HEK293 (cell line): ENCODE measurements around the gene NFKBIL1.

Experiments used
- CTCF ChIA-PET: fragments of 350-600 bp; formaldehyde crosslinking; extraction: SDS; loops from one replicate; lab custom pipeline; 2021; ENCODE audit warnings: antibody characterized with exemption; lab: Yijun Ruan, JAX
- POLR2A ChIA-PET: fragments of 300-600 bp; formaldehyde crosslinking; extraction: SDS; loops from one replicate; lab custom pipeline; 2020; ENCODE audit warnings: antibody characterized with exemption, inconsistent platforms; lab: Yijun Ruan, JAX
- H3K27ac ChIP-seq: fragments of 200-500 bp; sonication (Bioruptor generic); 2 replicates; pipeline ENCODE4 v1.5.1; 2014; ENCODE audit warnings: low read depth, low read length, control low read depth, inconsistent platforms; ENCODE audit errors: extremely low read depth
- H3K36me3 ChIP-seq, 2 experiments: fragments of 200-500 bp in 1 of 2; sonication (Bioruptor generic) in 1 of 2; 1 replicate in 1 of 2; 2 replicates in 1 of 2; pipeline ENCODE4 v1.5.1; 2014 to 2017; ENCODE audit warnings: inconsistent platforms in 2 of 2, low read length in 2 of 2; ENCODE audit not compliant: control insufficient read depth in 2 of 2, insufficient read depth in 1 of 2
- H3K4me1 ChIP-seq: fragments of 200-500 bp; sonication (Bioruptor generic); 2 replicates; pipeline ENCODE4 v1.5.1; 2014; ENCODE audit warnings: mild to moderate bottlenecking, low read length, inconsistent platforms; ENCODE audit not compliant: control insufficient read depth, insufficient read depth
- H3K4me3 ChIP-seq: 2 replicates; pipeline ENCODE4 v1.5.1; 2011; ENCODE audit warnings: low read depth, mild to moderate bottlenecking, control low read depth, low read length, moderate library complexity
- H3K9me3 ChIP-seq: fragments of 200-500 bp; sonication (Bioruptor generic); 2 replicates; pipeline ENCODE4 v1.5.1; 2014; ENCODE audit warnings: low read depth, low read length, inconsistent platforms; ENCODE audit not compliant: control insufficient read depth, insufficient read depth
- KLF1 ChIP-seq: fragments of 450-650 bp; formaldehyde crosslinking; IDR thresholded peaks from 2 replicates; pipeline ENCODE4 v1.5.1; 2016; ENCODE audit warnings: missing biosample characterization, missing genetic modification characterization
- KLF8 ChIP-seq: fragments of 450-650 bp; formaldehyde crosslinking; IDR thresholded peaks from 2 replicates; pipeline ENCODE4 v1.5.1; 2016; ENCODE audit warnings: missing biosample characterization, missing genetic modification characterization
- KLF9 ChIP-seq: fragments of 450-650 bp; formaldehyde crosslinking; IDR thresholded peaks from 2 replicates; pipeline ENCODE4 v1.5.1; 2016; ENCODE audit warnings: missing biosample characterization, missing genetic modification characterization, low read depth
- PRDM1 ChIP-seq: fragments of 450-650 bp; formaldehyde crosslinking; IDR thresholded peaks from 2 replicates; pipeline ENCODE4; 2016; ENCODE audit warnings: missing biosample characterization, missing genetic modification characterization
- SP2 ChIP-seq: fragments of 450-650 bp; formaldehyde crosslinking; IDR thresholded peaks from 2 replicates; pipeline ENCODE4 v1.5.1; 2016; ENCODE audit warnings: missing biosample characterization, missing genetic modification characterization
- SP3 ChIP-seq: fragments of 450-650 bp; formaldehyde crosslinking; IDR thresholded peaks from 2 replicates; pipeline ENCODE4 v1.5.1; 2016; ENCODE audit warnings: missing biosample characterization, missing genetic modification characterization
- WT1 ChIP-seq: fragments of 450-650 bp; formaldehyde crosslinking; IDR thresholded peaks from 2 replicates; pipeline ENCODE4 v1.5.1; 2016; ENCODE audit warnings: missing biosample characterization, missing genetic modification characterization
- YY2 ChIP-seq: fragments of 450-650 bp; formaldehyde crosslinking; IDR thresholded peaks from 2 replicates; pipeline ENCODE4 v1.5.1; 2016; ENCODE audit warnings: missing biosample characterization, missing genetic modification characterization
- ZFHX2 ChIP-seq: fragments of 450-650 bp; formaldehyde crosslinking; conservative IDR thresholded peaks from 2 replicates; pipeline ENCODE4 v1.5.1; 2016; ENCODE audit warnings: missing biosample characterization, missing genetic modification characterization
- ZFP3 ChIP-seq: fragments of 450-650 bp; formaldehyde crosslinking; IDR thresholded peaks from 2 replicates; pipeline ENCODE4 v1.5.1; 2016; ENCODE audit warnings: low read depth, missing biosample characterization, missing genetic modification characterization
- ZNF174 ChIP-seq: fragments of 450-650 bp; formaldehyde crosslinking; IDR thresholded peaks from 2 replicates; pipeline ENCODE4 v1.5.0; 2017; ENCODE audit warnings: missing biosample characterization, mild to moderate bottlenecking, missing genetic modification characterization
- ZNF221 ChIP-seq: fragments of 450-650 bp; formaldehyde crosslinking; IDR thresholded peaks from 2 replicates; pipeline ENCODE4 v1.5.1; 2017; ENCODE audit warnings: missing biosample characterization, missing genetic modification characterization, borderline replicate concordance
- ZNF248 ChIP-seq: fragments of 450-650 bp; formaldehyde crosslinking; IDR thresholded peaks from 2 replicates; pipeline ENCODE4 v1.5.1; 2017; ENCODE audit warnings: missing biosample characterization, missing genetic modification characterization
- ZNF350 ChIP-seq: fragments of 450-650 bp; formaldehyde crosslinking; IDR thresholded peaks from 2 replicates; pipeline ENCODE4 v1.5.0; 2017; ENCODE audit warnings: missing biosample characterization, mild to moderate bottlenecking, missing genetic modification characterization
- ZNF510 ChIP-seq: fragments of 450-650 bp; formaldehyde crosslinking; IDR thresholded peaks from 2 replicates; pipeline ENCODE4 v1.5.1; 2018; ENCODE audit warnings: mild to moderate bottlenecking, missing genetic modification characterization, missing biosample characterization; ENCODE audit not compliant: insufficient replicate concordance
- ZNF544 ChIP-seq: fragments of 450-650 bp; formaldehyde crosslinking; IDR thresholded peaks from 2 replicates; pipeline ENCODE4 v1.5.0; 2017; ENCODE audit warnings: missing biosample characterization, missing genetic modification characterization
- ZNF654 ChIP-seq: fragments of 450-650 bp; formaldehyde crosslinking; IDR thresholded peaks from 2 replicates; pipeline ENCODE4 v1.5.1; 2016; ENCODE audit warnings: low read depth, missing biosample characterization, missing genetic modification characterization
- ZSCAN16 ChIP-seq: fragments of 450-650 bp; formaldehyde crosslinking; IDR thresholded peaks from 2 replicates; pipeline ENCODE4 v1.5.1; 2016; ENCODE audit warnings: missing biosample characterization, missing genetic modification characterization
- ZSCAN30 ChIP-seq: fragments of 450-650 bp; IDR thresholded peaks from 2 replicates; pipeline ENCODE4 v1.5.1; 2018; ENCODE audit warnings: missing biosample characterization, mild to moderate bottlenecking, missing genetic modification characterization, moderate library complexity
- TF ChIP-seq, protein P1 (sequence below): fragments of 450-650 bp; formaldehyde crosslinking; IDR thresholded peaks from 2 replicates; pipeline ENCODE4 v1.5.1; 2016; ENCODE audit warnings: missing biosample characterization, missing genetic modification characterization
- TF ChIP-seq, protein P2 (sequence below): fragments of 450-650 bp; formaldehyde crosslinking; IDR thresholded peaks from 2 replicates; pipeline ENCODE4 v1.5.1; 2016; ENCODE audit warnings: missing biosample characterization, missing genetic modification characterization

Gene NFKBIL1

DNA sequence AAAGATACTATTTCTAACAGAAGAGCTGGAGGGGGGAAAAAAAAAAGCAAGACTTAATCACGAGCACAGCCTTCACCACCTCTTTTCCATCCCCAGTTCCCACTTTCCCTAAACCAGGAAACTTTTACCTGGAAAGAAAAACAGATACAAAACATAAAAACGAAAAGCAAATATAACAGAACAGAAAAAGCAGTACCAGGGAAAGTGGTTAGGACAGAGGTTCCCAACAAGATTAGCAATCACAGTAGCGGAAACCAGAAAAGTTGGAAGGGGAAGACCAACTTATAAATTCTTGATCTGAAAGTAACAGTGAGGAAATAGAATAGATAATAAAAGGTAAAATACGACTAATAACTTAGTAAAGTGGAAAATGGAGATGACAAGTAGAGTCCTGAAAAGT lies 6.8 kb upstream of the NFKBIL1 start (continued):
- no peak for TF ChIP-seq ZNF174 (tag by site-specific recombination)
- no peak for TF ChIP-seq ZNF510 (tag by site-specific recombination)
- TF ChIP-seq ZSCAN16, result no peak
- TF ChIP-seq, protein P1, sequence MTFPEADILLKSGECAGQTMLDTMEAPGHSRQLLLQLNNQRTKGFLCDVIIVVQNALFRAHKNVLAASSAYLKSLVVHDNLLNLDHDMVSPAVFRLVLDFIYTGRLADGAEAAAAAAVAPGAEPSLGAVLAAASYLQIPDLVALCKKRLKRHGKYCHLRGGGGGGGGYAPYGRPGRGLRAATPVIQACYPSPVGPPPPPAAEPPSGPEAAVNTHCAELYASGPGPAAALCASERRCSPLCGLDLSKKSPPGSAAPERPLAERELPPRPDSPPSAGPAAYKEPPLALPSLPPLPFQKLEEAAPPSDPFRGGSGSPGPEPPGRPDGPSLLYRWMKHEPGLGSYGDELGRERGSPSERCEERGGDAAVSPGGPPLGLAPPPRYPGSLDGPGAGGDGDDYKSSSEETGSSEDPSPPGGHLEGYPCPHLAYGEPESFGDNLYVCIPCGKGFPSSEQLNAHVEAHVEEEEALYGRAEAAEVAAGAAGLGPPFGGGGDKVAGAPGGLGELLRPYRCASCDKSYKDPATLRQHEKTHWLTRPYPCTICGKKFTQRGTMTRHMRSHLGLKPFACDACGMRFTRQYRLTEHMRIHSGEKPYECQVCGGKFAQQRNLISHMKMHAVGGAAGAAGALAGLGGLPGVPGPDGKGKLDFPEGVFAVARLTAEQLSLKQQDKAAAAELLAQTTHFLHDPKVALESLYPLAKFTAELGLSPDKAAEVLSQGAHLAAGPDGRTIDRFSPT (tag by site-specific recombination), result no peak
- TF ChIP-seq PRDM1 (tag by site-specific recombination), result peak; percentile 93
- TF ChIP-seq ZFP3, result no peak
- TF ChIP-seq, all 188 proteins: peak for 2

DNA sequence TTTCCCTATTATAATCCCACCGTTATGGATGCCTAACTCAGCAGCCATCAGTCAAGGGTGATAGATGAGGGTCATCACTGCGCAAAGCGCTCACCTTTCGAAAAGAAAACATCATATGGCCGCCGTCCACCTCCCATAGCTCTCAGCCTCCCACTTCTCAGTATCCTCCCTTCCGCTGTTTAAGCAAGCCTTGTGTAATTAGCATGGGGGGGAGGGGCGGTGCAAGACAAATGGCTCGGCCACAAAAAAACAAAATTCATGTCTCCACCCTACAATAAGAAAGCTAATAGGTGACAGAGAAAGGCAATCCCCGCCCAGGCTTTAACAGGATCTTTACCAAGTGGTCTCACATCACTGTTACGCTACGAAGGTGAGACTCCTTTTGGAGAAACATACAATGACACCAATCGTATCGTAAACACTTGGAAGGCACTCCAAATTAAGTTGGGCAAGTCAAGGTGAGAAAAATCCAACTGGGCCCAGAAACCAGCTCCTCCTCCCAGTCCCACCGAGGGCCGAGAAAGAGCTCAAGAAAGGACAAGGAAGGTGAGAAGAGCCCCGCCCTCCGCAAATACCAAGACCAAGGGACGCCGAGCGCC lies 6.2 kb upstream of the NFKBIL1 start:
- peak overlapping the region; percentile 100 for H3K27ac ChIP-seq
- H3K36me3 ChIP-seq, result peaks cover 46 to 50% of the 10 kb centered on the region in 2 experiments
- no peaks in the 10 kb centered on the region for H3K9me3 ChIP-seq
- TF ChIP-seq KLF9, result peak; percentile 41; the same call in 1 of the 2 replicates
- no peak for TF ChIP-seq YY2 (tag by site-specific recombination)
- TF ChIP-seq, protein P2, sequence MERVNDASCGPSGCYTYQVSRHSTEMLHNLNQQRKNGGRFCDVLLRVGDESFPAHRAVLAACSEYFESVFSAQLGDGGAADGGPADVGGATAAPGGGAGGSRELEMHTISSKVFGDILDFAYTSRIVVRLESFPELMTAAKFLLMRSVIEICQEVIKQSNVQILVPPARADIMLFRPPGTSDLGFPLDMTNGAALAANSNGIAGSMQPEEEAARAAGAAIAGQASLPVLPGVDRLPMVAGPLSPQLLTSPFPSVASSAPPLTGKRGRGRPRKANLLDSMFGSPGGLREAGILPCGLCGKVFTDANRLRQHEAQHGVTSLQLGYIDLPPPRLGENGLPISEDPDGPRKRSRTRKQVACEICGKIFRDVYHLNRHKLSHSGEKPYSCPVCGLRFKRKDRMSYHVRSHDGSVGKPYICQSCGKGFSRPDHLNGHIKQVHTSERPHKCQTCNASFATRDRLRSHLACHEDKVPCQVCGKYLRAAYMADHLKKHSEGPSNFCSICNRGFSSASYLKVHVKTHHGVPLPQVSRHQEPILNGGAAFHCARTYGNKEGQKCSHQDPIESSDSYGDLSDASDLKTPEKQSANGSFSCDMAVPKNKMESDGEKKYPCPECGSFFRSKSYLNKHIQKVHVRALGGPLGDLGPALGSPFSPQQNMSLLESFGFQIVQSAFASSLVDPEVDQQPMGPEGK (tag by site-specific recombination), result 0 out of 2 replicates have a peak, but pooled peaks have one; percentile 5
- 0 out of 2 replicates have a peak, but pooled peaks have one; percentile 26 for TF ChIP-seq ZSCAN30
- peak; percentile 41 for TF ChIP-seq SP2
- TF ChIP-seq ZNF350 (tag by site-specific recombination), result no peak
- no peak for TF ChIP-seq ZNF544
- TF ChIP-seq ZNF248, result no peak
- no peak for TF ChIP-seq ZNF174 (tag by site-specific recombination)
- TF ChIP-seq SP3, result peak; percentile 28
- peak; percentile 95 for TF ChIP-seq WT1 (tag by site-specific recombination)
- 0 out of 2 replicates have a peak, but pooled peaks have one; percentile 1 for TF ChIP-seq ZNF654 (tag by site-specific recombination)
- 0 out of 2 replicates have a peak, but pooled peaks have one; percentile 6 for TF ChIP-seq ZFHX2 (tag by site-specific recombination)
- 0 out of 2 replicates have a peak, but pooled peaks have one; percentile 1 for TF ChIP-seq ZNF221 (tag by site-specific recombination)
- TF ChIP-seq KLF1, result peak; percentile 77
- TF ChIP-seq KLF8 (tag by site-specific recombination), result 0 out of 2 replicates have a peak, but pooled peaks have one; percentile 13
- POLR2A ChIA-PET, result interaction anchor here (0.6 to 4.2 kb wide), 48 partner anchors 9 to 1430 kb away, joined by 3 to 112 read pairs (median 5); partner anchors contain the start of genes ATF6B, BAG6, C6orf47 and GPANK1
- peaks cover 14% of the 10 kb centered on the region for H3K4me1 ChIP-seq
- CTCF ChIA-PET, result interaction anchor here (0.7 to 13.9 kb wide), 9 partner anchors 10 to 343 kb away, joined by 3 to 431 read pairs (median 4); partner anchors contain the start of genes MCCD1 and NCR3
- peak overlapping the region; percentile 64 for H3K4me3 ChIP-seq
